Measurements from ENCODE around the gene RGS16.

Gene RGS16

DNA sequence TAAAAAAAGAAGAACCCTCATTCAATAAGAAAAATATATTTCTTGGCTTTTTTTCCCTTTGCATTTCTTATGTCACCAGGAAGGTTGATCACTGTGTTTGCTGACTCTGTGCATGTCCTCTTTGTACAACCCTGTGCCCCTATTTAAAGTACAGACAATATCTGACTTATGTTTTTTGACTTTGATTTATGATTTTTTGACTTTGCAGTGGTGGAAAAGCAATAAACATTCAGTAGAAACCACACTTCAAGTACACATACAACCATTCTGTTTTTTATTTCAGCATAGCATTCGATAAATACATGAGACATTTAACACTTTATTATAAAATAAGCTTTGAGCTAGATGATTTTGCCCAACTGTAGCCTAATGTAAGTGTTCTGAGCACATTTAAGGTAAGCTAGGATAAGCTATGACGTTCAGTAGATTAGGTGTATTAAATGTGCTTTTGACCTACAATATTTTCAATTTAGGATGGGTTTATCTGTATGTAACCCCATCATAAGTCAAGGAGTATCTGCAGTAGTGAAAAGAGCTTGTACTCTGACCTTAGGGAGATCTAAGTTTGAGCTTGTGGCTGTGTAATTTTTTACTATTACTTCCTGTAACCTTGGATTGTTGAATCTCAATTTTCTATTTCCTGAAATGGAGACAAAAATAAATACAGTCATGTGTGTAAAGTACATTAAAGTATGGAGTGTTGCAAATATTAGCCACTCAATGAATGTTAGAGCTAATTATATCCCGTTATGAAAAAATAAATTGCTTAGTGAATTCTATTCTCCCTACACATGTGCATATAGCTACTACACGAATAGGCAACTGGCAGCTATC is 16.3 kb downstream of the RGS16 start:
- in situ Hi-C loops (cut with MboI; ENCODE audit: low sequenced_read_pairs) = loop anchor here (25.0 kb wide), 1 partner anchor 501 kb away; no protein-coding TSS in a partner anchor

DNA sequence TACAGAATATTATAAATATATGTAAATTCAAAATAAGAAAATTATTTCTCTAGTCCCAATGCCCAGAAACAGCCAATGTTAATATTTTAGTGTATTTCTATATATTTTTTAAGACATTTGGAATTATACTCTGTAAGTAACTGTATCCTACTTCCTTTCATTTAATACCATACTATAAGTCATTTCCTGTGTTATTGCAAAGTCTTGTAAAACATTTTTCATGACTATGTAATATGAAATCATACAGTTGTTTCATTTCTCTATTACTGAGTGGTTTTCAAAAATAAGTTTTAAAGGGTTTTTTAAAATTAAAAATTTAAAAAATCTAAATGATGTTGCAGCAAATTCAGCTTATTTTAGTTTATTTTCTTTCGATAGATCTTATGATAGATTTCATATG is 17.1 kb downstream of the RGS16 start:
- in situ Hi-C loops (cut with MboI; ENCODE audit: low sequenced_read_pairs) = loop anchor here (25.0 kb wide), 1 partner anchor 500 kb away; no protein-coding TSS in a partner anchor

DNA sequence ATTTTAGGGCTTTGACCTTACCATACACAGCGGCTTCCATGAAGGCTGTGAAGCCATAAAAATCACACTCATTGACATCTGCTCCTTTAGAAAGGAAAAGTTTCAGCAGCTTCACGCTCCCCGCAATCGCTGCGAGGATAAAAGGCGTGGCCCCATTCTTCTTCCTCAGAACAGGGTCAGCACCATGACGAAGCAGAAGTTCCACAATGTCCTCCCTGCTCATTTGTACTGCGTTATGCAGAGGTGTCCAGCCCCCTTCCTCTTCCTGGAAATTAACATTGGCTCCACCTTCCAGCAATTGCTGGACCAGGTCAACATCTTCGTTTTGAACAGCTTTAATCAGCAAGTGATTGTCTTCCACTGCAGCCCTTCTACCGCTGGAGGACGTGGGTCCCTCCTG is 17.8 kb downstream of the RGS16 start:
- in situ Hi-C loops (cut with MboI; ENCODE audit: low sequenced_read_pairs) = loop anchor here (25.0 kb wide), 1 partner anchor 499 kb away; no protein-coding TSS in a partner anchor

DNA sequence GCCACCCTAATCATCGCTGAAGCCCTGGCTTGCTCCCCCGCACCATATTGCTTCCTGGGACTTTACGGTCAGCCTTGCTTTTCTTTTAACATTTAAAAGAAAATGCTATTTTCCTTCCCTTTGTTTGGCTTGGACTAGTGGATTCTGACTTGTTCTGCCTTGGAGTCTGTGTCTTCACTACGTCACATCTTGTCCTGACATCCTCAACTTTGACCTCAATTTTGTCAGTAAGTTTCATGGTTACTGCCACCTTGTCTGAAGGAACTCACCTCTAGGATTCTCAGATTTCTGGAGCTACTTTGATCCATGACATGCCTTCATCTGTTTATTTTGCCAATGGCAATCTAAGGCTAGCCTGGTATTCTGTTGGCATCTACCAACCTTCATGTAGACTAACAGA is 19.4 kb downstream of the RGS16 start:
- in situ Hi-C loops (cut with MboI; ENCODE audit: low sequenced_read_pairs) = loop anchor here (25.0 kb wide), 1 partner anchor 497 kb away; no protein-coding TSS in a partner anchor

DNA sequence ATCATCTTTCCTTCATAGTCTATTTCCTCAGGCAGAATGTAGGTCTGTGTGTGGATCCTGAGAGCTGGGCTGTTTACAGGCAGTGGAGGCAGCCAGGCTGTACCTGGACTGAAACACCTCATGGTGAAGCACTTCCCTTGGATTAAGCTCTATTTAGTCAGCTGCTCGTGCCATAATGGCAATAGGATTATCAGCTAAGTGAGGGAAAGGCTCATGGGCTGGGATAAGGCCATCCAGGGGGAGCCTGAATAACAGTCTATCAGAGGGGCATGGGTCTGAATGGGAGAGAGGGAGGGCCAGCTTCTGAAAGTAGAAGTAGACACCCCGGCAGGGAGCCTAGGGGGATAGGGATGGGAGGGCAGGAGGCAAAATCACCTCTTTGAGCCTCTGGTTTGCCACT is 23.5 kb downstream of the RGS16 start:
- in situ Hi-C loops (cut with MboI; ENCODE audit: low sequenced_read_pairs) = loop anchor here (25.0 kb wide), 1 partner anchor 493 kb away; no protein-coding TSS in a partner anchor

DNA sequence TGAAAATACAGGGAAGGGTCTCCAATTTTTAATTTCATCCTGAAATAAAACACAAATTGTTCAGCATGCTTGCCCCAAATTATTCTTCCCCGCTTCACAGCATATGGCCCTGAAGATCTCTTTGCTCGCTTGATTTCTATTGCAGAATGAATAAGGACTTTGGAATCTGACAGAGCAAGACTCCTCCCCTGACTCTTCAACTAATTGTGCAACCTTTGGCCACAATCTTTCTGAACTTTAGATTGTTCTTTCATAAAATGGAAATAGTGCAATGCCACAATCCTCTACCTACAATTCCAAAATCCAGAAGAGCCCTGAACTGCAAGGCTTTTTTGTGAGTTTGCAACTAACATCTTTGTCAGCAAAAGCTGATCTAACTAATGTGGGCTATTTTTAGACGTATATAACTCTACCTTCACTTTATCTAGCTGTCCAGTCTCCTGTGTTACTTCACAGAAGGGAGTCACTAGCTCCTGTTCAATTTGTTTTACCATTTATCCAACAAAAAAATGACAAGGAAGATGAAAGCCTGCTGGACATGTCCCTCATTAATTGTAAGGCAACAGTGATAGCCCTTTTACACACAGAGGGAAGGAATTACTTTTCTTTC is 28.5 kb downstream of the RGS16 start:
- in situ Hi-C loops (cut with MboI; ENCODE audit: low sequenced_read_pairs) = loop anchor here (25.0 kb wide), 1 partner anchor 488 kb away; no protein-coding TSS in a partner anchor

DNA sequence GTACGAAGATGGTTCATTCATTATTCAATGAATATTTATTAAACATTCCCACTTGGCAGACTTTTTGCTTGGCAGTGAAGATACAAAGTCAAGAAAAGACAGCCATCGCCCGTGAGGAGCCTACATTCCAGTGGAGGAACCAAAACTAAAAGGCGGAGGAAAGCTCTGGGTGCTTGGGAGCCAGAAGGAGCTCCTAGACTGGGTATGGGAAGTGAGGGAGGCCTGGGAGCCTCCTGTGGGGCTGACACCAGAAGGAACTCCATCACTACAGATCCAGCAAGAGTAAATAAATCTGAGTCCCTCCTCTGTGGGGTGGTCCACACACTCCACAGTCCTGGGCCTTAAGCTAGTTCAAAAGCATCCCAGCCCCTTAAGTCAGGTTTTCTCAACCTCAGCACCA is 30.0 kb downstream of the RGS16 start:
- in situ Hi-C loops (cut with MboI; ENCODE audit: low sequenced_read_pairs) = no loop called here

DNA sequence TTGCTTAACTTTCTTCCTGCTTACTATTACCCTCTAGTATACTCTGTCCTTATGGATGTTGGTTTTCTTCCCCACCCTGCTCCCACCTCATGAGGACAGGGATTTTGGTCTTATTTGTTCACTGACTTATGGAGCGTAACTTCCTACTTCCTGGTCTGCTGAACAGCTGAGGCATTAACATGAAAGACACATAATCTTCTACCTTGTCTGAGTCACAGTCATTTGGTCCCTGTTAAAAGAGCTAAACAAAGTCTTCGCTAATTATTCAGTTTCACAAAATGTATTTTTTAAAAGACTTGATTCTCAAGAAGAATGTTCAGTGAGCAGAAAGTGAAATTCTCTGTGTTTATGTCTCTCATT is 33.6 kb downstream of the RGS16 start:
- in situ Hi-C loops (cut with MboI; ENCODE audit: low sequenced_read_pairs) = no loop called here

DNA sequence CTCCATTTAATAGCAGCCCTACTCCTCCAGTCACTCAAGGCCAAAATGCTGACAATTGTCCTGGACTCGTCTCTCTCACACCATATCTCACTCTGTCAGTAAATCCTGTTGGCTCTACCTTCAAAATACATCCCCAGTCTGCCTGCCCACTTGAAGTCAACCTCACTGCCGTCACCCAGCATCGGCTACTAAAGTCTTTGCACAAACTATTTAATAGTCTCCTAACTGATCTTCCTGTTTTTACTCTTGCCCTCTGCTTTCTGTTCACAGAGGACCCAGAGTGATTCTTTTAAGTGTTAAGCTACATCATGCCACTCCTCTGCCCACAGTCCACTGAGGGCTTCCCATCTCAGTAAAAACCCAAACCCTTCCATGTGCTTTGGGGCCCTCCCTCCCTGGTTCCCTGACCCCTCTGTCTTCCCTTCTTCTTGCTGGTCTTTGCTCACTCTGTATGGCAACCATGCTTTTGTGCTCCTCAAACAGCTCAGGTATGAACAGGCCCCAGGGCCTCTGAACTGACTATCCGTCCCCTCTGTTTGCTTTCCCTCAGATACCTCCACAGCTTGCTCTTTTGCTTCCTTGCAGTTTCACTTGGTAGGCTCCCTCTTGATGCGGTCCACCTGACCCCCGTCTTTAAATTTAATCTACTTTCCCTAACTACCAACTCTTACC is 34.1 kb downstream of the RGS16 start:
- in situ Hi-C loops (cut with MboI; ENCODE audit: low sequenced_read_pairs) = no loop called here

DNA sequence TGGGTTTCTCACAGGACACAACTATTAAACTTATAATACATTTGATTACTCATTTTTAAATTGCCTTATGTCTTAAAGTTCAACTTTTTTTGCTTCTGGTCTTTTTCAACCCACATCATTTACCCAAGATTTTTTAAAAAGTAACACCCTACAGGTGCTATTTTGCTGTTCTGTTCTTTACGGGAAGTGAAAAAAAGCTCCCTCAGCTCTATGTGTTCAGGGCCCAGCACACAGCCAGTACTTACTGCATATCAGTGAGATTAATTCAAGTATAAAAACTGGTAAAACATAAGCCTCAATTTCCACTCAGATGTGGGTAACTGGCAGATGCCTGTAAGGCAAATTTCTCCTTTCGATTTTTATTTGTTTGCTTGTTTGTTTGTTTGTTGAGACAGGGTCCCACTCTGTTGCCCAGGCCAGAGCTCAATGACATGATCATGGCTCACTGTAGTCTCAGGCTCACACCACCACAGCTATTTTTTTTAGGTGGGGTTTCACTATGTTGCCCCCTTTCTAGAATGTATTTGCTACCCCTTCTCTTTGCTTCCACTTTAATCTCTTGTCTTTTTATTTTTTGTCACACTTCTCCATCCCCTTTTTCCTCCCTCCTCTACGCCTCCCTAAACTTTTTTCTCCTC is 35.4 kb downstream of the RGS16 start:
- in situ Hi-C loops (cut with MboI; ENCODE audit: low sequenced_read_pairs) = no loop called here

DNA sequence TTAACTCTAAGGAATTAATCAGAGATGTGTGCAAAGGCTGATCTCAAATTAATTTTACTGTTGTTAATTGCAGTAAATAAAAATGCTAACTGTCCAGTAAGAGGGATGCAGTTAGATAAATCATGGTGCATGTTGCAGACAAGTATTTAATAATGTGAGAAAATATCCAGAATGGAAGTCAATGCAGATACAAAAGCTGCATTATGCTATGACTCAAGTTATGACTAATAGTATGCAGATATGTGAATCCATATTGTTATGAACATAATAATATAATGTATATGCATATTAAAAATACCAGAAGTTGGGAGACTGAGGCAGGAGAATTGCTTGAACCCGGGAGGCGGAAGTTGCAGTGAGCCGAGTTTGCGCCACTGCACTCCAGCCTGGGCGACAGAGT is 36.6 kb downstream of the RGS16 start:
- in situ Hi-C loops (cut with MboI; ENCODE audit: low sequenced_read_pairs) = no loop called here

DNA sequence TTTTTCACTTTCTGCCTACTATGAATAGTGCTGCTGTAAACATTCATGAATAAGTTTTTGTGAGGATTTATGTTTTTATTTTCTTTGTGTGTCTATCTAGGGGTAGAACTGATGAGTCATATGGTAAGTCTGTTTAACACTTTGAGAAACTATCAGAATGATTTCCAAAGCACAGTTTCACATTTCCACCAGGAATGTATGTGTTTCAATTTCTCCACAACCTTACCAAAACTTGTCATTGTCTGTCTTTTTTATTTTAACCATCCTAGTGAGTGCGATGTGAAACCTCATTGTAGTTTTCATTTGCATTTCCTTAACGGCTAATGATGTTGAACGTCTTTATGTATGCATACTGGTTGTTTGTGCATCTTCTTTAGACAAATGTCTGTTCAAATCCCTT is 38.7 kb downstream of the RGS16 start:
- in situ Hi-C loops (cut with MboI; ENCODE audit: low sequenced_read_pairs) = no loop called here

DNA sequence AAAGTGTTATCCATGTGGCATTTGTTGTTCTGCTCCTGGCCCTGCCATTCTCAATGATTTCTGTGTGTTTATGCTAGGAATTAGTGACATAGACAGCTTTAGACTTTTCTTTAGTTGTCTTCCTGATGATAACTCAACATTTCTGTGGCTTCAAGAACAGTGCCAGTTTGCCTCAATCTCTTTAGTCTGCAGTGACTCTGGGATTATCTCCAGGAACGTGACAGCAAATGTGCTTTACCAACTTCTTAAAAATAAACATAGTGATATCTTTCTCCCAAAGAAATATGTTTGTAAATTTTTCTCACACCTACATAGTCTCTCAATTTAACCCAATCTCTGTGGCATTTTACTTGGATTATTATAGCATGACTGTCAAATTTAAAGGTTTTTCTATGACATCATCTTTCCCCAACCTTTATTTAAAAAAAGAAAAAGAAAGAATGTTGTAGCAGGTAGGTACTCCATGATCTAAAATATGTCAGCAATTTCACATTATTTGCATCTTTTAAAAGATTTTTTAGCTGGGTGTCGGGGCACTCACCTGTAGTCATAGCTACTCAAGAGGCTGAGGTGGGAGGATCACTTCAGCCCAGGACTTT is 39.7 kb downstream of the RGS16 start:
- in situ Hi-C loops (cut with MboI; ENCODE audit: low sequenced_read_pairs) = no loop called here

DNA sequence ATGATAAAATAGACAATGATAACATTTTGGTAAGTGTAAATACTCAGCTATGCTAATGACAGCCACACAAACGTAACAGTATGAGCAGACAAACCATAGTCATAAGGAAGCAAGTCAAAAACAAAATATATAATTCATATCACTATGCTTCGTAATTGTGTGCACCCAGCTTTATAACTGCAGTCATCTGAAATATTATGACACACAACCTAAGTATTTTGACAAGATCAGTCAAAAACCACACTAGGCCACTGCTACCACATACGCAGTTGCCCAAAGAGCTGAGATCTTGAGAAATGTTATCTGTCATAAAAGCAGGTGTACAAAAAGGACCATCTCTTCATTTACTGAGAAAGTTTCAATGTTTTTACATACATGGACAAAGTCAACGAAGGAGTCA is 41.1 kb downstream of the RGS16 start:
- in situ Hi-C loops (cut with MboI; ENCODE audit: low sequenced_read_pairs) = no loop called here

DNA sequence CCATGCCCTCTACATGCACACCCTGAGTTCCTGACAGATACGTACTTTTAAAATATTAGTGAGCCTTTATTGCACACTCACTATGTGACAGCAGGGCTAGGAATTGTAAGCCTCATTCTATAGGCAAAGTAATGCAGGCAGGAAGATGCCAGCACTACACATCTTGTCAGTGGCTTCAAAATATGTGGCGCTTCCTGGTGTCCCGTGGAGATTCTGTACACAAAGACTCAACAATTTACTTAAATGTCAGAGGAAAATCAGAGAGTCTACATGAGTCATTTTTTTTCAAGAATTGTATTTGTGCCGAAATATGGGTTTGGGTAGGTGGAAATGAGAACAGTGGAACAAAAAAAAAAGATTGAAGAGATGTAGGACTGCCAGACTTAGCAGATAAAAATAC is 42.7 kb downstream of the RGS16 start:
- in situ Hi-C loops (cut with MboI; ENCODE audit: low sequenced_read_pairs) = no loop called here

DNA sequence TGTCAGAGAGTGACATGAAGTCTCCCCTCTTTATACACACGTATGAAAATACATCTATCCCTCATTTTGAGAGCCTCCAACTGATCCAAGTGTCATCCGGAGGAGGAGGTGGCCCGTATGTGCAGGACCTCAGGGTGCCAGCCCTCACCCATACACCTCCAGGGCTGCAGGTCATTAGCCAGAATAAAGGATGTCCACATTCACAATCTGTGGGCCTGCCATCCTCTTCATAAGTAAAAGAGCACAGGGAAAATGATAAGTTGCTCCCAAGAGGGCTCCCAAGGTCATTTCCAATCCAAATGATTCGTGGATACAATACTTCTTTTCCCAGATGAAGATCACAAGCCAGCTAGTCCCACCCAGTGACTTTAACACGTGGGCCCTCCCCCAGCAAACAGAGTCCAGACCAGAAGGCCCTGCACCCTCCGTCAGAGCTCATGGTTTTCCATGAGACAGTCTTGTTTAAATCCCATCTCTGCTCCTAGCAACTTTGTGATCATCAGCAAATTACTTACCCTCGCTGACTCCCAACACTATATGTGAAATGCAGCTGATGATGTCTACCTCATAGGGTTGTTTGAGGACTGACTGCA is 43.7 kb downstream of the RGS16 start:
- in situ Hi-C loops (cut with MboI; ENCODE audit: low sequenced_read_pairs) = no loop called here

DNA sequence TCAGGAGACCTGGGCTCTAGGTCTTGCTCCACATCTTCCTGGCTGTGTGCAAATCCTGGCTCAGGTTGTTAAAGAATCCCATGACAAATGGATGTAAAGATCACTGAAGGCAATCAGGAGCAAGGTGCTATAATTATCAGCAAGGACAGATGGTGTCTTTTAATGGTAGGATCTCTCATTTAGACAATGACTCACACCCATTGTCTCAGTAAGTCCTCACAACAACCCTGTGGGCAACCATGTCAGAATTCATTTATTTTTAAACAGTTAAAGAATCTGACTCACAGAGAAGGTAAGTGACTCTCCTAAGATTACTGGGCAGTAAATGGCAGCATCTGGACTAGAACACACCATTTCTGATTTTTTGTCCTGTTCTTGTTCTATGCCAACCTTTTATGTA is 47.9 kb downstream of the RGS16 start:
- in situ Hi-C loops (cut with MboI; ENCODE audit: low sequenced_read_pairs) = no loop called here

DNA sequence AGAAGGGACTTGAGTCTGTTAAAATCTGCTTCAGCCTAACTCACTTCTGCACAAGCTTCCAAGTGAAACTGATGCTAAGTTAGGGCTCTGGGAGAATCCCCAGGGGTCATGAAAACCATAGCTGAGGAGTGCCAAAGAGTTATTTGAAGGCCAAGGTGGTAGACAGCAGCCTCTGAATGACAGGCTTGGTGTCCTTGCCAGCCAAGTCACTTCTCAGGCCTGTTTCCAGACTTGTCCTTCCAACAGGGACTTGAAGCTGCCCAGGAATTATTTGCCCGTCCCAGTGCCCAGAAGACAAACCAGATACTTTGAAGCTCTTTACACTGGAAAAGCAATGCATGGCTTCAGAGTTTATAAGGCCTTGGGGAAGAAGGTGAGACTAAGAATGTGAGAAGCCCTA is 48.7 kb downstream of the RGS16 start:
- in situ Hi-C loops (cut with MboI; ENCODE audit: low sequenced_read_pairs) = no loop called here

DNA sequence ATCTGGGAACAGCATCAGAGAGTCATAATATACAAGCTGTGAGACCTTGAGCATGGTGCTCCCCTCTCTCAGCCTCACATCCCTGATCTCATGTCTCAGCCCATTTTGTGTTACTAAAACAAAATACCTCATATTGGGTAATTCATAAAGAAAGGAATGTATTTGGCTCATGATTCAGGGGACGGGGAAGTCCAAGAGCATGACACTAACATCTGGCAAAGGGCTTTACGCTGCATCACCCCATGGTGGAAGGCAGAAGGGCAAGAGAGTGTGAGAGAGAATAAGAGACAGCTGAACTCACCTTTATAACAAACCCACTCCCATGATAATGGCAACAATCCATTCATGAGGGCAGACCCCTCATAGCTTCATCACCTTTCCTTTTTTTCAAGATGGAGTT is 51.7 kb downstream of the RGS16 start:
- in situ Hi-C loops (cut with MboI; ENCODE audit: low sequenced_read_pairs) = no loop called here

DNA sequence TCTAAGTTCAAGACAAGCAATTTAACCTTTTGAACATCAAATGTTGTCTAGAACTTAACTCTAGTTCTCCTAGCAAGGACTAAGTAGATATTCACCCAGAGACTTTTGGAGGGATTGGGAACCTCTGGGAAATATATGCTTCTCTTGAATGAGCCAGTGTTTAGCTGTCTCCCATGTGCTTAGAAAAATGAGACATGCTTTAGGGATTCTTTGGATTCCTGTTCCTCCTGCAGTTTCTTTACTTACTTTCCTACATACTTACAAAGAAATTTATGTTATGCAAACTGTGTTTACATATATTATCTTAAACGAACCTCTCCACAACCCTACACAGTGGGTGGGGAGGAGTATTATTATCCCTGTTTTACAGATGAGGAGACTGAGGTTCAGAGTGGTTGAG is 54.4 kb downstream of the RGS16 start:
- in situ Hi-C loops (cut with MboI; ENCODE audit: low sequenced_read_pairs) = no loop called here

DNA sequence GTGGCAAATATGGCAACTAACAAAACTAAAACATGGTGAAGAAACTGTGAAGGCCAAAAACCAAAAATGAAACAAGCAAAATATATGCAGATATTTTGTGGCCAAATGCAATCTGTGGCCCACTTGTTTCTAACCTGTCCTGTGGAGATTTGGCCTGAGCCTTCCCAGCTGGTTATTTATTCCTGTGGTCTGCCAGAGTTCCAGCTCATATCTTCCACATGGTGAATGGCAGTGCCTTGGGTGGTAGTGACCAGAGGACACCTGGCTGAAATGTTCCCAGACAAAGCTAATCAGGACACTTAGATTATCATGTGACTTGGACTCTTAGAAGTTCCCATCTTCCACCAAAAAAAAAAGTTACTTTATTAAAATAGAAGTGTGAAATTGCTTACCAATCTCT is 54.8 kb downstream of the RGS16 start:
- in situ Hi-C loops (cut with MboI; ENCODE audit: low sequenced_read_pairs) = no loop called here

Measured in HL-60/S4 treated with phorbol 12-myristate 13-acetate at 8.2 ng/mL for 4 days and 3 days (cell line).